LHCN-M2 (cell line): ENCODE data around the gene DAPK1. TPM values are rescaled to one million over a fixed set of nuclear protein-coding genes. Genes with fewer than 3 reads are reported as not detected.

Experiments used
- DNase-seq: peaks from one replicate; pipeline ENCODE4 v3.0.0-alpha.2; 2012; ENCODE audit warnings: low read depth
- polyA plus RNA-seq: library from polyadenylated mRNA; unstranded; fragments of >200 nt; gene quantifications from one replicate; pipeline ENCODE4 v1.2.1, GENCODE V29; 2012; ENCODE audit warnings: missing spikeins
- total RNA-seq: library from RNA; depleted of rRNA; stranded (reverse); fragments of >200 nt; gene quantifications from 2 replicates; pipeline ENCODE4 v1.2.3, GENCODE V29; 2014; rRNA removed

DAPK1 gene
- total RNA-seq = 19.7 and 26.6 TPM in 2 replicates
- polyA plus RNA-seq = 36.3 TPM

GRCh38 chr9:87497604-87498045, at the start of gene DAPK1:
TSS of gene DAPK1 (plus strand) at chr9:87497867. CDS start at chr9:87499078, 1,211 bp downstream.
- peak; percentile 56 for DNase-seq

DNA sequence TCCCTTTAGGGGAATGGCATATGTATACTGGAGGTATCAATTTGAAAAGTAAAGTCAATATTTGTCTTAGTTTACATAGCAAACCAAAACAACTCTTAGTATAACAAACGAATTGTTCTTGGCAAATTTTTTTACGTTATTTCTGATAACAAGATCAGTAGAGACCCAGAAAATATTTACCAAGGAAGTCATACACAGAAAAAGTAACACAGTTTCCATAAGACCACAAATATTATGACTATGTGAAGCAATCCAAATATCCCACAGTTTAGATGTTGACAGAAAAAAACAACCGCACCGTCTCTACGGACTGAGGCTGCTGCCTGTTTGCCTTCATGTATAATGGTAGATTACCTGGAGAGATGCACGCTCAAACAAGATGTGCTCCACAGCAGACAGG, 46.5 kb upstream of the DAPK1 start:
- DNase-seq = no peak

- DNase-seq = no peak
Observed at GRCh38 chr9:87455407-87455806, 42.3 kb upstream of the DAPK1 start.

DNA sequence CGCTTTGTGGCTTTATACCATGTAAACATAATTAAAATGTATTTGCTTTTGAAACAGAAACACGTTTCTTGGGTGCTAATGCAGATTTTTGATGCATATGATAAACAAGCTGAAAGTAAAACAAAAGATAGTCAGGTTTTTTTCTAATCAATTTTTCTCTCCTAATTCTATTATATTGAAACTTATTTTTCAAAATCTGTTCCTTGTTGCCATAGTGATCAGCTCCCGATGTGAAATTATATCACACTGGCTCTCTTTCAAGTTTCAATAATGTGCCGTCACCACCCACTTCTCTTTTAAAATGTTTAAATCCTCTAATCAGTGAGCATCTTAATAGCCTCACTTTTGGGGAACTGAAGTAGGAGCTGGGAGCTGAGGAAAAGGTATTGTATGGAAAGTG, 36.4 kb upstream of the DAPK1 start:
- DNase-seq = no peak

DNA sequence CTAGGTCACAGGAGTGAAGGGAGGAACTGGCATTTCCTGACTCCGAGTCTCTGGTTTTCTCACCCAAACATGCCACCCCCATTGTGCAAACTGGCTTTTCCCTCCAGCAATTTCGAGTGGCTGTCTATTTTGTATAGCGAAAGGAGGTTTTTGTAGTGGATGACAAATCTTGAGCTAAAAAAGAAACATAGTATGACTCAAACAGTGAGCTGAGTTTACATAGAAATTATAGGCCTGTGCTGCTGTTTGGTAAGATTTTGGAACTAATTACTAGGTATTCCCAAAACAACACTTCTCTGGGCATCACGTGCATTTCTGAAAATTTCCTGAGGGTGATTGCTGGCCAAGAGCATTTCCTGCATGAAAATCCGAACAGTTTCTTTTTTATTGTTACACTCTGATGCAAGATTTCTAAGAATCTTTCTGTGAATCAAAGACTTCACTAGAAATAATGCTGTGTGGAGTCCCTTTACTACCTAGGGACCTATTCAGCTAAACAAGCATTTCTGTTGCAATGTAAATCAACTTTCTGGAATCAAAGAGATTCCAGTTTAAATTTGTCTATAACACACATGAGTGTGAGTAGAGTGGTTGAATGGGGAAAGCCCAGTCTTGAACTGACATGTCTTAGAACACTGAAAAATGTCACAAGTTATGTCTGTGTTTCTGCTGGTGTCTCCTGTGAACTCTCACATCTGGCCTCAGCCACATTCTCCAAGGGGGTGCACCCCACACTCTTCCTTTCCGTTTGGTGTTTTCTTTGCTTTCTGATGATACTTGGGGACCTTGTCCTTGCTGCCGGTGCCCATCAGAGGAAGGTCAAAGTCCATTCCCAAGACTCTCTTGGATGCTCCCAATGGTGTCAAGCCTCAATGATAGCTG, 33.3 kb upstream of the DAPK1 start:
- DNase-seq = peak; percentile 21

- DNase-seq = no peak
Observed at GRCh38 chr9:87464992-87465378, 32.7 kb upstream of the DAPK1 start.

DNA sequence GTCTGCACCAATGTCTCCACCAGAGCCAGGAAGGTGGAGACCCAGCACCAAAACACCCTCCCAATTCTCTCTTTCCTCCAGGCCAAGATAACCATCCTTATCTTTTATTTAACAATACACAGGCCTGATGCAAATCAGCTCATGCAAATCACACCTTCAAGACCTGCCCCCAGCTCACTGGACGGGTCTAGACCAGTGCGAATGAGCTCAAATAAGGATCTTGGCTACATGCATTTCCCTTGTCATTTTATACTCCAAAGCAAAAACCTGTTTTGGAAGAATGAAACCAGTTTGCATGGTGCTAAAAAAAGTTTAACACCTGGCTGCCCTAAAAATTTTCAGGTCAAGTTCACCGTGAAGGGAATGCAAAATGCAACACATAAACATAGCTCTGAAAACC, 31.9 kb upstream of the DAPK1 start:
- DNase-seq = no peak

- DNase-seq = no peak
Observed at GRCh38 chr9:87467187-87467586, 30.5 kb upstream of the DAPK1 start.

GRCh38 chr9:87469793-87470465, 27.7 kb upstream of the DAPK1 start:
- DNase-seq = no peak

DNA sequence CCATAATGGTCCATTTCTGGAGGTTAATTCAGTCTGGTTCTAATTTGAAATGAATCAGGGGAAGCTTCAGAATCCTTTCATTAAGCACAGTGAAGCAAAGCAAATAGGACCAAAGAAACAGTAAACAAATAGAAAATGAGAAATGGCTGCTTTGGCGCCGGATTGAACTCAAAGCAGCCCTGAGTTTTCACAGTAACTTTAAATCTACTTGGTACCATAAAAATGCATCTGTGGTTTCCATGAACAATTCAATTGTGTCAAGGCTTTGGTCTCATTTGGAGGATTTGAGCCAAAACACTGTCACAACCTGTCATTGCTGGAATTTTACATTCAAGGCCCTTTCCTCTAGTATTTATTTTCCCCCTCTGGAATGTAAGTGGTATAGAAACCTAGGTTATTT, 25.9 kb upstream of the DAPK1 start:
- DNase-seq = no peak

DNA sequence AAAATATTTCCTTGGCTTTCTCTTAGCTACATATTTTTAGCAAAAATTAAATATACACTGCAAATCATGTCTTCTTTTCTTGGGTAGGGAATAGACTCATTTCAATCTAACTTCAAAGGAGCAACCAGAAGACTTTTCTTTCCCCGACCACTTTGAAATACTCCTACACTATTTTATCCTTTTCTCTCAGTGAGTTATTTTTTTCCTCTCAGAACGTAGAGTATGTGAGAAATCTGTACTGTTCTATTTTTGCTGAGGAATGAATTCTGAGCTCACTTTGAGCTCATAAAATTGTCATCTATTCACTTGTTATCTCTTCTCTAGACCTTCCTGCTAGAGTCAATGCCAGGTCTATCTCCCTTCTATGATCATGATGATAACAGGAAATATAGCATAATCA, 22.2 kb upstream of the DAPK1 start:
- DNase-seq = no peak

GRCh38 chr9:87478226-87478992, 19.3 kb upstream of the DAPK1 start:
- no peak for DNase-seq

- peak; percentile 87 for DNase-seq
Observed at GRCh38 chr9:87479801-87480201, 17.9 kb upstream of the DAPK1 start.

DNA sequence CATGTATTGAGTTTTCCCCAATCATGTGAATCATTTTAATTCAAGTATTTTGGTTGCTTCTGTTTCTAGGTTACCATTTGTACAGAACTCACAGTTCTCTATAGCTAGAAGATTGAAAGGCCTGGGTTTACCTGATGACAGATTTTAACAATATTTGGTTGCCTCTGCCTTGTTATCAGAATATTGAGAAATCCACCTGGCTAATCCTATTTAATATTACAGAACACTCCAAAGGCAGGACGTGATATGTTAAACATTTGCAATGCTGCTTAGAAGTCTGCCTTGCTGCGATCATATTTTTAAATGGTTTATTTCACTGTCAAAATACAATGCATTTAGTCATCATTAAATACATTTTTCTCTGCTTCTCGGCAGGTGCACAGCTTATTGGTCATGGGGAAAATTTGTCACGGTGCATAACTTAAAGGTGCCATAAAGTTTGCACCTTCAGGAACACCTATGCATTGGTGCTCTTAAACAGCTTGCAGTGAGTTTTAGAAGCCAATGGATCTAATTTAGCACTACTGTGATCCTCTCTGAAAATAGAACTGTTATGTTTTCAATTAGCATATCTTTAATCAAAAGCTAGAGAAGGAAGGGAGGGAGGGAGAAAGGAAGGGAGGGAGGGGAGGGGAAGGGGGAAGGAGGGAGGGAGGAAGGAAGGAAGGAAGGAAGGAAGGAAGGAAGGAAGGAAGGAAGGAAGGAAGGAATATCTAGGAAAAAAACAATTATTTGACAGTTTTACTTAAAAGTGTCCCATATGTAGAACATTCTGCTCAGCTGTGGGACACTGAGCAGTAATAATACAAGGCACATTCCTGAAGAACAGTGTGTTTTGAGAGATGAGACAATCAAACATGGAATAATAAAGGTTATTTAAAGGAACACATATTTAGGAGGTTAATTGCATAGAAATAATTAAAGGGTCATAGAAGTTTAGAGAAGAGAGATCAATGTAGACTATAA, 15.5 kb upstream of the DAPK1 start:
- no peak for DNase-seq

- no peak for DNase-seq
Observed at GRCh38 chr9:87490225-87490624, 7.4 kb upstream of the DAPK1 start.

DNA sequence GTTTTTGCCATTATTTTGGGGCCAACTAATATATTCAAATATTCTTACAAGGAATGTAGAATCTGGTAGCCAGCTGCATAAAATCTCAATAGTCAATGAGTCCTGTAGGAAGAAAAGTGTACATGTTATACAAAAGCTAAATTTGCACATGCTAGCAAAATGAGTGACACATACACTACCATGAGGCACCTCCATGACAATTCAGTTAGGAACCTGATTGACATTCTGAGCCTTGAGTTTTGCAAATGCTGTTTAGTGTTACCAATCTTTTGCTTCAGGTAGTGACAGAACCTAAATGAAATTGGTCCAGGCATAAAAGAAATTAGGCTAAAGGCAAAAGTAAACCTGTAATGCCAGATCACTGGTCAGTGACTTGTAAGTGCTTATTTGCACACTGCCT, 6.8 kb upstream of the DAPK1 start:
- no peak for DNase-seq

- DNase-seq = peak; percentile 19
Observed at GRCh38 chr9:87491523-87491922, 6.1 kb upstream of the DAPK1 start.

DNA sequence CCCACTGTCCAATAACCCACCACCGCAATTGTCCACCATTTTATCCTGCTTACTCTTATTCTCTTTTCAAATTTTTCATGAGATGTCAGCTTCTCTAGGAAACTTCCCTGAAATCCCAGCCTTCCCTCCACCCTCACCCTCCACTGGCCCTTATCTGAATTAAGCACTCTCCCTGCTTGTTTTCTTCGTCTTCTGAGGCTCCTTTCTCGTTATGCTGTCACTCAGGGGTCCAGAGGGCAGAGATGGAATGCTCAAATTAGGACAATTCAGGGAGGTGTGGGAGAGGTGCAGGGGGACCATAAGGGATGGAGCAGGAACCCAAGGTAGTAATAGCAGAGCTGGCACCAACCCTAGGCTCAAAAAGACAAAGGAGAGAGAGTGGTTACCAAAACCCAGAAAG, 5.0 kb upstream of the DAPK1 start:
- no peak for DNase-seq

- peak; percentile 99 for DNase-seq
Observed at GRCh38 chr9:87494970-87495471, 2.6 kb upstream of the DAPK1 start.

- DNase-seq = no peak
Observed at GRCh38 chr9:87497080-87497603, 525 bp upstream of the DAPK1 start.
